Liver (tissue), 9 donors: ENCODE results near the gene OGFOD3. TPM values are rescaled to one million over a fixed set of nuclear protein-coding genes. Genes with fewer than 3 reads are reported as not detected.

Experiments
- DNase-seq: peaks from one replicate; pipeline ENCODE4 v3.0.0-alpha.2; 2017; ENCODE audit warnings: low spot score
- H3K27ac ChIP-seq, 2 donors: one replicate each; pipeline ENCODE4 v1.7.0; 2013; ENCODE audit warnings: inconsistent platforms in 2 of 2, low read length in 2 of 2, control low read depth in 1 of 2, low read depth in 1 of 2, mild to moderate bottlenecking in 1 of 2
- H3K27me3 ChIP-seq, 4 donors: one replicate each; pipeline versions ENCODE4 v1.6.1 to v1.7.0; 2013; ENCODE audit warnings: low read length in 3 of 4, inconsistent platforms in 1 of 4, mild to moderate bottlenecking in 1 of 4, moderate library complexity in 1 of 4; ENCODE audit not compliant: control insufficient read depth in 4 of 4, insufficient read depth in 4 of 4
- H3K36me3 ChIP-seq, 4 donors: one replicate each; pipeline versions ENCODE4 v1.6.1 to v1.7.0; 2013; ENCODE audit warnings: low read length in 3 of 4, mild to moderate bottlenecking in 3 of 4, low read depth in 1 of 4, moderate library complexity in 1 of 4; ENCODE audit not compliant: control insufficient read depth in 4 of 4, insufficient read depth in 3 of 4
- H3K4me1 ChIP-seq, 4 donors: one replicate each; pipeline versions ENCODE4 v1.6.1 to v1.7.0; 2013; ENCODE audit warnings: low read length in 3 of 4, mild to moderate bottlenecking in 3 of 4, moderate library complexity in 1 of 4; ENCODE audit not compliant: control insufficient read depth in 4 of 4, insufficient read depth in 4 of 4
- H3K4me3 ChIP-seq, 3 donors: one replicate each; pipeline versions ENCODE4 v1.6.1 to v1.7.0; 2013; ENCODE audit warnings: low read length in 3 of 3, control low read depth in 1 of 3, low read depth in 1 of 3, mild to moderate bottlenecking in 1 of 3
- H3K9ac ChIP-seq, 2 donors: one replicate each; pipeline ENCODE4 v1.7.0; 2013; ENCODE audit warnings: low read length in 2 of 2, mild to moderate bottlenecking in 2 of 2, moderate library complexity in 2 of 2, control low read depth in 1 of 2, low read depth in 1 of 2
- H3K9me3 ChIP-seq, 4 donors: one replicate each; pipeline versions ENCODE4 v1.6.1 to v1.7.0; 2013; ENCODE audit warnings: low read length in 3 of 4; ENCODE audit not compliant: control insufficient read depth in 4 of 4
- EGR1 ChIP-seq, 2 donors: IDR thresholded peaks; 2 replicates each; pipeline ENCODE4 v1.6.1; 2016 to 2018; ENCODE audit warnings: antibody characterized with exemption in 2 of 2, low read depth in 2 of 2
- FOXA1 ChIP-seq: IDR thresholded peaks from 2 replicates; pipeline ENCODE4 v1.6.1; 2016; ENCODE audit warnings: antibody characterized with exemption
- FOXA2 ChIP-seq: IDR thresholded peaks from 2 replicates; pipeline ENCODE4 v1.6.1; 2016; ENCODE audit warnings: antibody characterized with exemption
- GABPA ChIP-seq, 2 donors: IDR thresholded peaks in 1 of 2; conservative IDR thresholded peaks in 1 of 2; 2 replicates each; pipeline ENCODE4 v1.6.1; 2016; ENCODE audit warnings: antibody characterized with exemption in 2 of 2, mild to moderate bottlenecking in 1 of 2, moderate library complexity in 1 of 2
- HNF4A ChIP-seq, 2 donors: conservative IDR thresholded peaks; 2 replicates each; pipeline ENCODE4 v1.6.1; 2016; ENCODE audit warnings: antibody characterized with exemption in 2 of 2, mild to moderate bottlenecking in 2 of 2
- HNF4G ChIP-seq: IDR thresholded peaks from 2 replicates; pipeline ENCODE4 v1.6.1; 2016; ENCODE audit warnings: antibody characterized with exemption
- JUND ChIP-seq, 2 donors: IDR thresholded peaks; 2 replicates each; pipeline ENCODE4 v1.6.1; 2016; ENCODE audit warnings: antibody characterized with exemption in 2 of 2
- MAX ChIP-seq: IDR thresholded peaks from 2 replicates; pipeline ENCODE4 v1.6.1; 2016; ENCODE audit warnings: antibody characterized with exemption
- NR2F2 ChIP-seq: IDR thresholded peaks from 2 replicates; pipeline ENCODE4 v1.6.1; 2016; ENCODE audit warnings: antibody characterized with exemption
- REST ChIP-seq: IDR thresholded peaks from 2 replicates; pipeline ENCODE4 v1.6.1; 2016; ENCODE audit warnings: antibody characterized with exemption, mild to moderate bottlenecking
- RXRA ChIP-seq, 2 donors: IDR thresholded peaks; 2 replicates each; pipeline ENCODE4 v1.6.1; 2017 to 2018; ENCODE audit warnings: antibody characterized with exemption in 2 of 2, mild to moderate bottlenecking in 1 of 2
- SP1 ChIP-seq: IDR thresholded peaks from 2 replicates; pipeline ENCODE4 v1.6.1; 2018; ENCODE audit warnings: antibody characterized with exemption, mild to moderate bottlenecking
- TAF1 ChIP-seq: conservative IDR thresholded peaks from 2 replicates; pipeline ENCODE4 v1.6.1; 2016; ENCODE audit warnings: antibody characterized with exemption, mild to moderate bottlenecking
- YY1 ChIP-seq: IDR thresholded peaks from 2 replicates; pipeline ENCODE4 v1.6.1; 2016; ENCODE audit warnings: antibody characterized with exemption, mild to moderate bottlenecking
- WGBS: extraction: QIAGEN DNeasy Blood & Tissue Kit; methylation state at CpG from one replicate; pipeline ENCODE4 v1.1.7; 2013; 5-methylcytosine and 5-hydroxymethylcytosine counted together
- polyA plus RNA-seq, 2 donors: library from polyadenylated mRNA; stranded (reverse) in 1 of 2; unstranded in 1 of 2; fragments of 200-250 nt in 1 of 2; fragments of >200 nt in 1 of 2; fragmentation: Nextera tagmentation in 1 of 2; extraction: Ambion mirVana in 1 of 2; gene quantifications; one replicate each; pipeline versions ENCODE4 v1.2.1 to v1.2.3, GENCODE V29; 2013 to 2015
- total RNA-seq, 2 donors: library from RNA; depleted of rRNA; stranded (reverse); fragments of >200 nt; gene quantifications; one replicate each; pipeline ENCODE4 v1.2.3, GENCODE V29; 2014
- TF ChIP-seq, protein P1 (sequence below): fragments of 150-350 bp; IDR thresholded peaks from 2 replicates; pipeline ENCODE4 v1.5.1; 2017; ENCODE audit warnings: improper control_type of control experiment, low read depth, low read length; ENCODE audit not compliant: missing input control
- TF ChIP-seq, protein P2 (sequence below): IDR thresholded peaks from 2 replicates; pipeline ENCODE4 v1.6.1; 2016; ENCODE audit warnings: antibody characterized with exemption
- donor health status: healthy.
- donor health status: healthy.
- donor health status: healthy.
- donor health status: healthy.
- donor health status: healthy.

OGFOD3 gene
- total and polyA plus RNA-seq, 4 donors, result 15.0 to 23.2 (median 18.5) TPM

GRCh38 chr17:82433560-82434215 lies 15.3 kb upstream of the OGFOD3 start:
- Histone ChIP-seq H3K9ac (no peak overlapping the region), H3K4me3 (no peak overlapping the region), H3K27me3 (no peaks in the 10 kb centered on the region), H3K27ac (no peak overlapping the region), H3K9me3 (no peaks in the 10 kb centered on the region), H3K36me3 (peaks cover 0 to 9% (median 6%) of the 10 kb centered on the region in 4 donors), H3K4me1 (peaks cover 4 to 14% (median 7%) of the 10 kb centered on the region in 4 donors)
- DNase-seq, result no peak
- 91% methylated on average over 32 of the region's 32 CpGs for WGBS
- TF ChIP-seq JUND (IDR thresholded peaks at IDR 0.05), result no peak
- TF ChIP-seq NR2F2, result no peak
- no peak for TF ChIP-seq TAF1
- no peak for TF ChIP-seq HNF4G
- TF ChIP-seq, protein P1, sequence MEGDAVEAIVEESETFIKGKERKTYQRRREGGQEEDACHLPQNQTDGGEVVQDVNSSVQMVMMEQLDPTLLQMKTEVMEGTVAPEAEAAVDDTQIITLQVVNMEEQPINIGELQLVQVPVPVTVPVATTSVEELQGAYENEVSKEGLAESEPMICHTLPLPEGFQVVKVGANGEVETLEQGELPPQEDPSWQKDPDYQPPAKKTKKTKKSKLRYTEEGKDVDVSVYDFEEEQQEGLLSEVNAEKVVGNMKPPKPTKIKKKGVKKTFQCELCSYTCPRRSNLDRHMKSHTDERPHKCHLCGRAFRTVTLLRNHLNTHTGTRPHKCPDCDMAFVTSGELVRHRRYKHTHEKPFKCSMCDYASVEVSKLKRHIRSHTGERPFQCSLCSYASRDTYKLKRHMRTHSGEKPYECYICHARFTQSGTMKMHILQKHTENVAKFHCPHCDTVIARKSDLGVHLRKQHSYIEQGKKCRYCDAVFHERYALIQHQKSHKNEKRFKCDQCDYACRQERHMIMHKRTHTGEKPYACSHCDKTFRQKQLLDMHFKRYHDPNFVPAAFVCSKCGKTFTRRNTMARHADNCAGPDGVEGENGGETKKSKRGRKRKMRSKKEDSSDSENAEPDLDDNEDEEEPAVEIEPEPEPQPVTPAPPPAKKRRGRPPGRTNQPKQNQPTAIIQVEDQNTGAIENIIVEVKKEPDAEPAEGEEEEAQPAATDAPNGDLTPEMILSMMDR, result no peak
- TF ChIP-seq REST, result no peak
- no peak for TF ChIP-seq HNF4A (conservative IDR thresholded peaks at IDR 0.05)

DNA sequence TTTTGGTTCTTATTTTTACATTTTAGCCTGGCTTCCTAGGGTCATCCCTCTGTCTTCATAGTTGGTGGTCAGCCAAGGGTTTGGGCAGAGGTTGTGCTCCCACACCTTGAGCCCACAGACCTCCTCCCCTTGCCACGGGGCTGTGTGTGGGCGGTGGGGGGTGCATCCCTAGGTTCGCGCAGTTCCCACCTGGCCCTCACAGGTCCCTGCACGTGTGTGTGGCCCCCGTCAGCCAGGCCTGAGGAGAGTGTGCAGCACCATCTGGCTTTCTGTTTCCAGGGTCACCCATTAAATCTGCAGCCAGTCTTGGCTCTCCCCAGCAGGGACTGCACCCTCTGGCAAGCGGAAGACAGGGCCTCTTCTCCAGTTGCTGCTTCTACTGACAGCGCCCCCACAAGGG lies 13.6 kb upstream of the OGFOD3 start:
- H3K9me3 ChIP-seq, result no peaks in the 10 kb centered on the region
- 85% methylated on average over 8 of the region's 8 CpGs for WGBS
- no peak for DNase-seq
- TF ChIP-seq RXRA (IDR thresholded peaks at IDR 0.05) (no peak), MAX (no peak), HNF4A (conservative IDR thresholded peaks at IDR 0.05) (no peak), SP1 (no peak), FOXA2 (no peak), YY1 (no peak), HNF4G (no peak), FOXA1 (no peak), EGR1 (IDR thresholded peaks at IDR 0.05; ENCODE audit: low read depth in 2 of 2) (no peak), GABPA (IDR thresholded peaks at IDR 0.05 in 1 of 2, conservative IDR thresholded peaks at IDR 0.05 in 1 of 2) (no peak)
- TF ChIP-seq, protein P2, sequence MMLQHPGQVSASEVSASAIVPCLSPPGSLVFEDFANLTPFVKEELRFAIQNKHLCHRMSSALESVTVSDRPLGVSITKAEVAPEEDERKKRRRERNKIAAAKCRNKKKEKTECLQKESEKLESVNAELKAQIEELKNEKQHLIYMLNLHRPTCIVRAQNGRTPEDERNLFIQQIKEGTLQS, result no peak
- TF ChIP-seq, protein P1, result no peak
- H3K36me3 ChIP-seq, result peaks cover 0 to 5% (median 2%) of the 10 kb centered on the region in 4 donors
- peaks cover 4 to 14% (median 7%) of the 10 kb centered on the region in 4 donors for H3K4me1 ChIP-seq
- no peak overlapping the region for H3K4me3 ChIP-seq
- H3K27me3 ChIP-seq, result no peaks in the 10 kb centered on the region
- no peak overlapping the region for H3K27ac ChIP-seq
- no peak overlapping the region for H3K9ac ChIP-seq
